Measurements from ENCODE around the gene SPG7. TPM values are rescaled to one million over a fixed set of nuclear protein-coding genes. Genes with fewer than 3 reads are reported as not detected.
A peak's percentile ranks its signal among the peaks of the same experiment; 100 is the strongest.

The SPG7 gene
- total RNA-seq, 1 experiment from 2014 or later, result 119 TPM

- peaks cover 89% of the 10 kb centered on the region for H3K79me2 ChIP-seq (ENCODE audit: insufficient read depth, low read length)
- no peak overlapping the region for H4K5ac ChIP-seq (ENCODE audit: insufficient read length, low read depth, low read length)
- H3K9me3 ChIP-seq (ENCODE audit: control insufficient read depth, low read depth, low read length), result no peaks in the 10 kb centered on the region
- H3K79me1 ChIP-seq (ENCODE audit: insufficient read depth, low read depth, low read length, poor library complexity, severe bottlenecking), result peaks cover 6% of the 10 kb centered on the region
- H3T11ph ChIP-seq (ENCODE audit: low read length), result no peak overlapping the region
- no CpG with 5 or more reads among the region's 9 CpGs for WGBS (ENCODE audit: extremely low coverage, insufficient read length, low lambda C conversion rate)
- H3K18ac ChIP-seq (ENCODE audit: insufficient read length, low read depth, low read length), result no peak overlapping the region
- H2AFZ ChIP-seq (ENCODE audit: low read length), result no peak overlapping the region
- no peaks in the 10 kb centered on the region for H3K9me3 Mint-ChIP-seq
- no peak overlapping the region for H3K27ac ChIP-seq (ENCODE audit: insufficient read length, low read depth, low read length)
- no peak overlapping the region for H3K9ac ChIP-seq (ENCODE audit: extremely low read depth, insufficient read length, low read length)
- no peak overlapping the region for H4K91ac ChIP-seq (ENCODE audit: insufficient read length, low read depth, low read length)
- H3K27me3 ChIP-seq (ENCODE audit: insufficient read depth, low read length), result no peaks in the 10 kb centered on the region
- no peak overlapping the region for H2BK120ac ChIP-seq (ENCODE audit: low read depth, low read length, poor library complexity, severe bottlenecking)
- H3K27ac Mint-ChIP-seq, result peak overlapping the region; percentile 3 to 57 (median 11); a peak in 2 of 7 replicates
- DNase-seq, result no peak
- H2BK12ac ChIP-seq (ENCODE audit: insufficient read length, low read depth, low read length), result no peak overlapping the region
- no peak overlapping the region for H3K56ac ChIP-seq (ENCODE audit: insufficient read length, low read depth, low read length)
- H3K4me1 Mint-ChIP-seq, result peaks cover 50 to 56% of the 10 kb centered on the region in 2 experiments
- H2BK5ac ChIP-seq (ENCODE audit: insufficient read length, low read length), result no peak overlapping the region
- no peak overlapping the region for H3K14ac ChIP-seq (ENCODE audit: insufficient read depth, low read length)
- H2BK20ac ChIP-seq (ENCODE audit: low read depth, low read length, poor library complexity, severe bottlenecking), result no peak overlapping the region
- no peaks in the 10 kb centered on the region; the same call in 1 of the 2 replicates for H3K27me3 Mint-ChIP-seq (ENCODE audit: low read depth)
- TF ChIP-seq, protein P1, sequence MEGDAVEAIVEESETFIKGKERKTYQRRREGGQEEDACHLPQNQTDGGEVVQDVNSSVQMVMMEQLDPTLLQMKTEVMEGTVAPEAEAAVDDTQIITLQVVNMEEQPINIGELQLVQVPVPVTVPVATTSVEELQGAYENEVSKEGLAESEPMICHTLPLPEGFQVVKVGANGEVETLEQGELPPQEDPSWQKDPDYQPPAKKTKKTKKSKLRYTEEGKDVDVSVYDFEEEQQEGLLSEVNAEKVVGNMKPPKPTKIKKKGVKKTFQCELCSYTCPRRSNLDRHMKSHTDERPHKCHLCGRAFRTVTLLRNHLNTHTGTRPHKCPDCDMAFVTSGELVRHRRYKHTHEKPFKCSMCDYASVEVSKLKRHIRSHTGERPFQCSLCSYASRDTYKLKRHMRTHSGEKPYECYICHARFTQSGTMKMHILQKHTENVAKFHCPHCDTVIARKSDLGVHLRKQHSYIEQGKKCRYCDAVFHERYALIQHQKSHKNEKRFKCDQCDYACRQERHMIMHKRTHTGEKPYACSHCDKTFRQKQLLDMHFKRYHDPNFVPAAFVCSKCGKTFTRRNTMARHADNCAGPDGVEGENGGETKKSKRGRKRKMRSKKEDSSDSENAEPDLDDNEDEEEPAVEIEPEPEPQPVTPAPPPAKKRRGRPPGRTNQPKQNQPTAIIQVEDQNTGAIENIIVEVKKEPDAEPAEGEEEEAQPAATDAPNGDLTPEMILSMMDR (conservative IDR thresholded peaks at IDR 0.05), result no peak
- H3K23me2 ChIP-seq (ENCODE audit: insufficient read length, low read depth, low read length, poor library complexity, severe bottlenecking), result no peaks in the 10 kb centered on the region
- no peak overlapping the region for H3K4ac ChIP-seq (ENCODE audit: low read depth, low read length)
- no peak overlapping the region for H3K23ac ChIP-seq (ENCODE audit: insufficient read length, low read depth, low read length)
- H3K36me3 Mint-ChIP-seq (ENCODE audit: insufficient read depth in 1 of 3, low read depth in 3 of 3), result peaks cover 4 to 9% (median 6%) of the 10 kb centered on the region in 3 experiments; a peak in 5 of 7 replicates
- no peak overlapping the region for H4K8ac ChIP-seq (replicated peaks; ENCODE audit: insufficient read length, low read depth, low read length)
- H2BK15ac ChIP-seq (ENCODE audit: low read depth, low read length), result no peak overlapping the region
- no peak overlapping the region for H2AK5ac ChIP-seq (ENCODE audit: insufficient read length, low read length)
- H4K20me1 ChIP-seq (ENCODE audit: control insufficient read depth, insufficient read depth, insufficient read length), result peaks cover 4% of the 10 kb centered on the region
- H3K4me2 ChIP-seq (ENCODE audit: insufficient read depth, insufficient read length, low read length), result no peak overlapping the region
- peaks cover 5% of the 10 kb centered on the region; the same call in 1 of the 2 replicates for H3K4me1 ChIP-seq (ENCODE audit: insufficient read depth, low read length)
- H3K4me3 Mint-ChIP-seq, result no peak overlapping the region
Observed at GRCh38 chr16:89473791-89474414, 34.3 kb upstream of the SPG7 start.
